Measurements from ENCODE around the gene RAB35.

The RAB35 gene

DNA sequence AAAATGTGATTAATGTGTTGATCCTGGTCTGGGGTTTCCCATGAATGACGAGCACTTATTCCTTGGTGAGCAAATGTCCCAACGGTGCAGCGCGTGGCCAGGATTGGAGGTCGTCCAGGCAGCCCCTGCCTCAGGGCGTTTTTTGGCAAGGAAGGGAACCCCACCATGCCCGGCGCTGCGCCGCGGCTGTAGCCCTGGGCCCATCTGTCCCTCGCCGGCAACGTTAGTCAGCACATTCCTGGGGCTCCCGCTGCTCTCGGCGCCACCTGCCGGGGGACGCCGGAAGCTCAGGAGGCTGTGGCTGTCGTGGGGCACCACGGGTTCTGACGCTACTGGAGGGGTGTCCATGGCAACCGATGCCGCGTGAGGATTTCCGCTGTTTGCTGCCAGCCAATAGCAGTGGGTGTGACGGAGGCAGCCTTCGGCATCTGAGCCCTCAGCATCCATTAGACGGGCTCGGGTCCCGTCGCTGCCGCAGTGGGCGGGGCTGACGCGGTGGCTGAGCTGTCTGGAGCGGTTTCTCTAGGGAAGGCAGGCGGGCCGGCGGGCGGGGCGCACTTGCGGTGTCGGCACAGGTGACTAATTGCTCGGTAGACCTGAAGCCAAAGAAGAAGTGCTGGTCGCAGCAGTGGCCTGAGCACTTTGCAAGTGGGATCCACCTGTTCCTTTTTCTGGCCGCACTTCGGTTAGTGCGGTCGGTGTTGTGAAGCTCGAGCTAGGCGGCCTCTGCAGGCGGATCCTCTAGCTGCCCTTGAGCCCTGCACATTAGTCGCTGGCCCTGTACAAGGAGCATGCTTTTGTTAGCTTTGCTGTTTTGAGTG, 29.5 kb downstream of the RAB35 start:
- DNase-seq (ENCODE audit: low spot score) = peak; percentile 99

- no peak for DNase-seq (ENCODE audit: low spot score)
Measured at GRCh38 chr12:120085920-120086645, 30.5 kb downstream of the RAB35 start.

GRCh38 chr12:120081641-120082040, 34.9 kb downstream of the RAB35 start:
- DNase-seq (ENCODE audit: low spot score) = no peak

GRCh38 chr12:120079411-120080400, 36.8 kb downstream of the RAB35 start:
- no peak for DNase-seq (ENCODE audit: low spot score)

DNA sequence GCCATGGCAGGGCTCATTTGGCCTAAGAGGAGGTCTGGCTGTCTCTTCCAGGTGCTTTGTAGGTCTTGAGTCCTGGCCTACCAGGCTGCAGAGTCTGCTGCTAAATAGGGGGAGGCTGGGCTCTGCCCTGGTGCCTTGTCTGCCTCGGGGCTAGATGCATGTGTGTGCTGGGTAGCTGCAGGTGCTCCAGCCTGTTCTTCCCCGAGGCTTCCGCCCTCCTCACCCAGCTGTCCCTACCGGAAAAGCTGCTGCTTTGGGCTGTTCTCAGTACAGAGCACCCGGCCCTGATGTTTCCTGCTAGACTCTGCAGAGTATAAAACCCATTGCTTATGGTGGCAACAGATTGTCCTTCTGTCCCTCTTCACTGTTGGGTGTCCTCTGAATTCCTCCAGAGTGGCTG, 37.7 kb downstream of the RAB35 start:
- no peak for DNase-seq (ENCODE audit: low spot score)

DNA sequence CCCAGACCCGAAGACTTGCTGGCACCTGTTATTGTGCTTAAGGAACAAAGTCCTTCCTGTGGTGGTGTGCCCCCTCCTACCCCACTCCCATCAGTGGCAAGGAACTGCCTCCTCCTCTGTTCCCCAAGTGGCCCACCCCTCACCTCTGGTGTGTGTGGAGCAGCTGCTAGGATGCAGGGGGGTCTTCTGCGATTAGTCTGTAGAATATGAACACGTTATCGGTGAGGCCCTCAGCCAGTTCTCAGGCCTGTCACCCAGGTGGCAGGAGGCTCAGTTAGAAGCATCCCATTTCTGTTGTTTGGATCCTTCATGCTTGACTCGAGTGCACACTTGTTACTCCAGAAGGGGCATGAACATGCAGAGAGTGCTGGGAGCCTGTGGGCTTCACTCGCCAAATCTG, 39.3 kb downstream of the RAB35 start:
- DNase-seq (ENCODE audit: low spot score) = no peak

DNA sequence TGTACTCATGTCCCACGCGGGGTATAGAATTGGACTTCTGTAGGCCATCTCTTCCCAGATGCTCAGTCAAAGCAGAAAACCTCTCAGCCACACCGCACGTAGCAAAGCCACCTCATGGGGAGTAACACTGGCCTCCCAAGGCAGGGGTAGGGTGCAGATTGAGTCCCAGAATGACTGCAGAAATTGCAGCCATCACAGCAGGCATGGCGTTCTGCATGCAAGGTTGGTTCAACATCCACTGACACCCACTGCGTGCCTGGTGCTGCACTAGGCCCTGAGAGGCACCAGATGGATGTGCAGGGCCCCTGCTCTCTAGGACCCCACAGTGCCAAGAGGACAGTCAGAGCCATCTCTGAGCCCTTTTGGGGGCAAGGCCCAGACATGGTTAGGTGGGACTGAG, 39.9 kb downstream of the RAB35 start:
- no peak for DNase-seq (ENCODE audit: low spot score)

DNA sequence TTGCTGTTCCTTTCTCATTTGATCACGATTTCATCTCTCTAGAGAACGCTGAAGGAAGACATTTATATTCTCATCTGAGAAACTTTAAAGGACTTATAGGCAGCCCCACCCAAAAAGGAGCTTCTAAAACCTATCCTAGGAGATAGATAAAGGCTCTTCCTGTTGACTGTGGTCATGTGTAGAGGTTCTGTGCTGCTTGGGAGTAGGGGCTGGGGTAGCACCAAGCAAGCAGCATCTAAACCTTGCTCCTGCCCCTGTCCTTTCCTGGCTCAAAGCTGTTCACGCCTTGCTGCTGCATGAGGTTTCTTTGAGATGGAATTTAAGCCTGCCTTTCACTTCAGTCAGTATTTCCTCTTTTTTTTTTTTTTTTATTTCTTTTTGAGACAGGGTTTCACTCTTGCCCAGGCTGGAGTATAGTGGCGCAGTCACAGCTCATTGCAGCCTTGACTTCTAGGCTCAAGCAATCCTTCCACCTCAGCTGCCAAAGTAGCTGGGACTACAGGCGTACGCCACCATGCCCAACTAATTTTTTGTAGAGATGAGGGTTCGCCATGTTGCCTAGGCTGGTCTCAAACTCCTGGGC, 41.4 kb downstream of the RAB35 start:
- DNase-seq (ENCODE audit: low spot score) = no peak

DNA sequence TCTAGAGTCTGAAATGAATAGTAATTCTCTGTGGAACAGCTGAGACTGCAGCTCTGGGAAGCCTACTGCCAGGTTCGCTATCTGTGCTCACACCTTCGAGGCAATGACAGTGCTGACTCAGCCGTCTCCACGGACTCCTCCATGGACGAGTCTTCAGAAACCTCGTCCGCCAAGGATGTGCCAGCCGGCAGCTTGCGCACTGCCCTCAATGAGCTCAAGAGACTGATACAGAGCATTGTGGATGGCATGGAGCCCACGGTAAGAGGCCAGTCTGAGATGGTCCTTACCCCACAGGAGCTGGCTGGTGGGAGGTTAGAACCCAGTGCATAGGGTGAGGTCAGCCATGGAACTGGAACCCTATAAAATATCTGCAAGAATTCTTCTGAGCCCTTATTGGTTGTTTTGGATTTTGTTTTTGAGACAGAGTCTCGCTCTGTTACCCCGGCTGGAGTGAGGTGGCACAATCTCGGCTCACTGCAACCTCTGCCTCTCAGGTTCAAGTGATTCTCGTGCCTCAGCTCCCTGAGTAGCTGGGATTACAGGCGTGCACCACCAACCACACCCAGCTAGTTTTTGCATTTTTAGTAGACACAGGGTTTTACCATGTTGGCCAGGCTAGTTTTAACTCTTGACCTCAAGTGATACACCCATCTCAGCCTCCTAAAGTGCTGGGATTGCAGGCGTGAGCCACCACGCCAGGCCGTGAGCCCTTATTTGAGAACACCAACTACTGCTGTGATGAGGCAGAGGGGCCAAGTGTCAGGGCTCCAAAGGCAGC, 43.9 kb downstream of the RAB35 start:
- DNase-seq (ENCODE audit: low spot score) = no peak

GRCh38 chr12:120071493-120072020, 45.0 kb downstream of the RAB35 start:
- no peak for DNase-seq (ENCODE audit: low spot score)

GRCh38 chr12:120069278-120069677, 47.3 kb downstream of the RAB35 start:
- no peak for DNase-seq (ENCODE audit: low spot score)

DNA sequence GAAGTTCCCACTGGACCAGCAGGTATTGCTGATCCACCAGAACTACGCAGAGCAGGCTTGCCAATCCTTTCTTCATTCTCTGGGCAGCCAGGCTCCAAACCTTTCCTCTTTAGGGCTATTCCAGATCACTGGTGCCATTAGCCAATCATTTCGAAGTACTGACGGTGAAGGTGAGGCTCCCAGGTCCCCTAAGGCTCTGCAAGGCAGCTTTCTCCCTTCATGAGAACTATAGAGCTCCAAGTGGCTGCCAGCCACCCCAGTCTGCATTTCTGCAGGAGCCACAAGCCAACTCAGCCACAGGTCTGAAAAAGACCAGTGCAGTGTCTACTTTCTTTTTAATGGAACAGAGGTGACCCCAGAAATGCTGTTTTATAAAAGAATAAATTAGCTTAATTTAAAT, 48.7 kb downstream of the RAB35 start:
- DNase-seq (ENCODE audit: low spot score) = no peak

DNA sequence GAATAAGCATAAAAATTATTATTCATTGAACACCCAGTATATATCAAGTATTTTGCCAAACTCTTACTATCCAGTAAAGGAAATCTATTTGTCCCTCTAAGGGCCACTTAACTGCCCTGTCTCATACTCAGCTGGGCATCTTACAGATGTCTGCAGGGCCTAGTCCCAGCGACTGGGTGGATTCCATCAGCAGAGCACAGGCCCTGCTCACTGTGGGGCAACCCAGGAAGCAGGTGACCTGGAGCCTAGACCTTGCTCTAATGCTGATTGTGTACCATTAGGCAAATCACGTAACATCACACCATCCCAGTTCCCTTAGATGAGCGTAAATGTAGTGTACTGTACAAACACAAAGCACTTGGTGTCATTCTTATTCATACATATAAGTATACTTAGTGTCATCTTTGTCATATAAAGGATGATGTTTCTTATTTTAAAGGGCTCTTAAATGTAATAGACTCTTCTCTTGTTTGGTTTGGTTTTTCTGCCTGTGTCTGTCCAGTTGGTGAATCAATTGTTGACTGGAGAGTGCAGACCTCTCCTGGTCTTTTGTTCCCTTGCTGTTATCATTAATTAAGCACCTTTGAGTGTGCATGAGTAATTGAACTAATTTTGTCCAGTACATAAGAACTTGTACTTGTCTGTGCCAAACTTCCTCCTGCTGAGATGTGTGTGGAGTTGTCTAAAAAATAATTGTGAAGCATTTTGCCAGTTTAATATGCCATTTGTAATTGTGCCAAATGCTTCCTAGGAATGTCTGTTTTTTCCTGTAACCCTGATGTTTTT, 49.3 kb downstream of the RAB35 start:
- no peak for DNase-seq (ENCODE audit: low spot score)

GRCh38 chr12:120066341-120066740, 50.2 kb downstream of the RAB35 start:
- DNase-seq (ENCODE audit: low spot score) = no peak

DNA sequence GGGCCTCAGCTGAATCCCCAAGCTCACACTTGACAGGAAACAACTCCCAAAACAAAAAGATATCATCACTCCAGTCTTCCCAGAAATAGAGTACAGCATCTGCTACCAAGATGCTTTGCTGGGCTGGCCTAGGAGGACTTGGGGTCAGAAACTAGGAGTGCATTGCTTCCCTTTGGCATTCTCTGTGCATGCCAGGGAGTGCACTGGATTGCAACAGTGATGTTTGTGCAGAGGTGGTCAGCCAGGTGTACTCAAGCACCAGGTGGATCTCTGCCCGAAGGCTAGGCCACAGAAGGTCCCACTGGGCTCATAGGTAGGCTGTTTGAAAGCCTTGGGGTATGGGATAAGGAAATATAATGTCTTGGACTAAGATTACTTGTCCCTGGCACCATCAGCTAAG, 51.1 kb downstream of the RAB35 start:
- no peak for DNase-seq (ENCODE audit: low spot score)

GRCh38 chr12:120064054-120064940, 52.3 kb downstream of the RAB35 start:
- DNase-seq (ENCODE audit: low spot score) = no peak

DNA sequence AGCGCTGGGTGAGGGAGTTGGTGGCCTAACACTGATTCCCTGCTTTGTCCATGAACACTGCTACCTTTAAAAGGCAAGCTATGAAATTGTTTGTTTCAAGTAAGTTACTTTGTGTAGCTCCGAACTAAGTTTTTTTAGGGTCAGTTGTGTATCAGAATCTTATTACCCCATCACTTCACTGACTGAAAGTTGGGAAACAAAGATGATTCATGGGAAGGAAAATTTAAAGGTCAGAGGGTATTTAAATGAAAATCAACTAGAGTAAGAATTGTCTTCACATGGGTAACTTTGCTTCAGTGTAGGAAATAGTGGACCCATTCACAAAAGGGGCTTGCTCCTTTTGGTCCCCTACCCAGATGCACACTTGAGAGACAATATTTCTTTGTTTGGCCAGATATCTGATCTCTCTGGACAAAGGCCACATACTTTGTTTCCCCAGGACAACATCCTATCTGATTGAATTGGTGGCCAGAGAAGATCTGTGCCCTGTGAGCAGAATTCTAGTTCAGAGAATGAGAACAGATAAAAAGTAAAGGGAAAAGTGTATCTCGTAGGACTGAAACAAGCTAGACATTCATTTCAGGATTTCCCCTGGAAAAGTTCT, 53.5 kb downstream of the RAB35 start:
- no peak for DNase-seq (ENCODE audit: low spot score)

GRCh38 chr12:120061575-120062214, 54.9 kb downstream of the RAB35 start:
- no peak for DNase-seq (ENCODE audit: low spot score)
